NCI-H1694 (cell line): Measurements from ENCODE around the gene GNLY.

Experiments
- DNase-seq: peaks from one replicate; lab custom pipeline; 2025; lab: John Stamatoyannopoulos, UW

Gene GNLY

GRCh38 chr2:85745619-85746018, 51.5 kb downstream of the GNLY start:
- no peak for DNase-seq

GRCh38 chr2:85746321-85747004, 52.3 kb downstream of the GNLY start:
- no peak for DNase-seq

- no peak for DNase-seq
These were observed 53.3 kb downstream of the GNLY start for GRCh38 chr2:85747441-85747840.

- DNase-seq = no peak
These were observed 54.0 kb downstream of the GNLY start for GRCh38 chr2:85748039-85748734.
